Liver (tissue), 3 donors: ENCODE data around the gene AMPD3.

Experiments
- CTCF ChIP-seq: fragments of 150-350 bp; IDR thresholded peaks from 2 replicates; pipeline ENCODE4 v1.5.1; 2017; ENCODE audit warnings: improper control_type of control experiment, low read depth, low read length; ENCODE audit not compliant: missing input control
- FOXA2 ChIP-seq: IDR thresholded peaks from 2 replicates; pipeline ENCODE4 v1.6.1; 2016; ENCODE audit warnings: antibody characterized with exemption
- MAX ChIP-seq: IDR thresholded peaks from 2 replicates; pipeline ENCODE4 v1.6.1; 2016; ENCODE audit warnings: antibody characterized with exemption
- TAF1 ChIP-seq: conservative IDR thresholded peaks from 2 replicates; pipeline ENCODE4 v1.6.1; 2016; ENCODE audit warnings: antibody characterized with exemption, mild to moderate bottlenecking
- donor health status: healthy.
- donor health status: healthy.

GRCh38 chr11:10484461-10485180 lies 29.6 kb downstream of the AMPD3 start:
- TF ChIP-seq CTCF: no peak
- no peak for TF ChIP-seq MAX
- no peak for TF ChIP-seq FOXA2
- TF ChIP-seq TAF1: no peak
